ENCODE measurements around the gene PRIM2.
"Not testable (repeated sequence)": the region's sequence is repeated elsewhere in the genome, so short reads cannot be mapped to it uniquely, and the experiment has no call there.

DNA sequence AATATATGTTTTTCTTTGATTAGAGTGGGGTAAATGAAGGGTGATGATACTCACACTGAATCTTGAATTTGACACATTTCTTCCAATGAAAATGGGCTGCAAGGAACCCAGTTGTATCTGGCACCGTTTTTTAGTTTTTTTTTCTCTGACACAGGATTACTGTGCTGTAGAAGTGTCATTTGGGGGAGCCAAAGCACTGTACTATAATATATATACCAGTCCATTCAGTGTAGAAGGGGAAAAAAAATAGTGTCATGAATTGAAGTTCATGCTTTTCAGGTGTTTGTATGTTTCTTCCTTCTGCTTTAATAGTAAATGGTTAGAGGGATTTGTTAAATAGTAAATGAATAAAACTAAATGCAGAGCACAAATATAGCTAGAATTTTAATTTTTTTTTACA, 35.2 kb downstream of the PRIM2 start:
- not testable (repeated sequence) for TF ChIP-seq MAZ (IDR thresholded peaks at IDR 0.05; ENCODE audit: borderline replicate concordance, low read depth, low read length); NFE2L2 (IDR thresholded peaks at IDR 0.05; ENCODE audit: low read depth, low read length); SMC3 (IDR thresholded peaks at IDR 0.05; ENCODE audit: low read depth, low read length); POLR2A (IDR thresholded peaks at IDR 0.05; ENCODE audit: low read depth, low read length); MAFK (IDR thresholded peaks at IDR 0.05; ENCODE audit: low read depth, low read length); MXI1 (IDR thresholded peaks at IDR 0.05; ENCODE audit: borderline replicate concordance, low read depth, low read length); FOS (IDR thresholded peaks at IDR 0.05; ENCODE audit: low read depth, low read length); RCOR1 (IDR thresholded peaks at IDR 0.05; ENCODE audit: insufficient replicate concordance, low read length); BHLHE40 (IDR thresholded peaks at IDR 0.05; ENCODE audit: low read depth, low read length); RFX5 (IDR thresholded peaks at IDR 0.05; ENCODE audit: low read depth, low read length)
- TF ChIP-seq, protein P1, sequence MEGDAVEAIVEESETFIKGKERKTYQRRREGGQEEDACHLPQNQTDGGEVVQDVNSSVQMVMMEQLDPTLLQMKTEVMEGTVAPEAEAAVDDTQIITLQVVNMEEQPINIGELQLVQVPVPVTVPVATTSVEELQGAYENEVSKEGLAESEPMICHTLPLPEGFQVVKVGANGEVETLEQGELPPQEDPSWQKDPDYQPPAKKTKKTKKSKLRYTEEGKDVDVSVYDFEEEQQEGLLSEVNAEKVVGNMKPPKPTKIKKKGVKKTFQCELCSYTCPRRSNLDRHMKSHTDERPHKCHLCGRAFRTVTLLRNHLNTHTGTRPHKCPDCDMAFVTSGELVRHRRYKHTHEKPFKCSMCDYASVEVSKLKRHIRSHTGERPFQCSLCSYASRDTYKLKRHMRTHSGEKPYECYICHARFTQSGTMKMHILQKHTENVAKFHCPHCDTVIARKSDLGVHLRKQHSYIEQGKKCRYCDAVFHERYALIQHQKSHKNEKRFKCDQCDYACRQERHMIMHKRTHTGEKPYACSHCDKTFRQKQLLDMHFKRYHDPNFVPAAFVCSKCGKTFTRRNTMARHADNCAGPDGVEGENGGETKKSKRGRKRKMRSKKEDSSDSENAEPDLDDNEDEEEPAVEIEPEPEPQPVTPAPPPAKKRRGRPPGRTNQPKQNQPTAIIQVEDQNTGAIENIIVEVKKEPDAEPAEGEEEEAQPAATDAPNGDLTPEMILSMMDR (conservative IDR thresholded peaks at IDR 0.05; ENCODE audit: low read depth, low read length): peak; percentile 39
- TF ChIP-seq, protein P2, sequence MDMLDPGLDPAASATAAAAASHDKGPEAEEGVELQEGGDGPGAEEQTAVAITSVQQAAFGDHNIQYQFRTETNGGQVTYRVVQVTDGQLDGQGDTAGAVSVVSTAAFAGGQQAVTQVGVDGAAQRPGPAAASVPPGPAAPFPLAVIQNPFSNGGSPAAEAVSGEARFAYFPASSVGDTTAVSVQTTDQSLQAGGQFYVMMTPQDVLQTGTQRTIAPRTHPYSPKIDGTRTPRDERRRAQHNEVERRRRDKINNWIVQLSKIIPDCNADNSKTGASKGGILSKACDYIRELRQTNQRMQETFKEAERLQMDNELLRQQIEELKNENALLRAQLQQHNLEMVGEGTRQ (IDR thresholded peaks at IDR 0.05; ENCODE audit: low read depth, low read length): not testable (repeated sequence)
- TF ChIP-seq RAD21 (IDR thresholded peaks at IDR 0.05; ENCODE audit: low read length): peak; percentile 31

All from IMR-90 (cell line).